ENCODE results near the gene SLC1A3.

Gene SLC1A3

GRCh38 chr5:36717131-36717695 is 110.8 kb downstream of the SLC1A3 start:
- DNase-seq (ENCODE audit: low read depth) = no peak

- no peak for DNase-seq (ENCODE audit: low read depth)
Measured at GRCh38 chr5:36719282-36719681, 112.9 kb downstream of the SLC1A3 start.

- DNase-seq (ENCODE audit: low read depth) = no peak
Measured at GRCh38 chr5:36720688-36721087, 114.3 kb downstream of the SLC1A3 start.

GRCh38 chr5:36721664-36722235 is 115.3 kb downstream of the SLC1A3 start:
- DNase-seq (ENCODE audit: low read depth) = no peak

GRCh38 chr5:36722900-36723299 is 116.5 kb downstream of the SLC1A3 start:
- DNase-seq (ENCODE audit: low read depth) = peak; percentile 20

- DNase-seq (ENCODE audit: low read depth) = no peak
Measured at GRCh38 chr5:36723912-36724311, 117.5 kb downstream of the SLC1A3 start.

GRCh38 chr5:36724467-36725332 is 118.3 kb downstream of the SLC1A3 start:
- DNase-seq (ENCODE audit: low read depth) = no peak

GRCh38 chr5:36726317-36726716 is 119.9 kb downstream of the SLC1A3 start:
- no peak for DNase-seq (ENCODE audit: low read depth)

- no peak for DNase-seq (ENCODE audit: low read depth)
Measured at GRCh38 chr5:36726767-36727166, 120.4 kb downstream of the SLC1A3 start.

GRCh38 chr5:36728697-36729543 is 122.5 kb downstream of the SLC1A3 start:
- peak; percentile 64 for DNase-seq (ENCODE audit: low read depth)

- no peak for DNase-seq (ENCODE audit: low read depth)
Measured at GRCh38 chr5:36730537-36731216, 124.3 kb downstream of the SLC1A3 start.

- DNase-seq (ENCODE audit: low read depth) = no peak
Measured at GRCh38 chr5:36733183-36733582, 126.8 kb downstream of the SLC1A3 start.

- peak; percentile 36 for DNase-seq (ENCODE audit: low read depth)
Measured at GRCh38 chr5:36734422-36734821, 128.0 kb downstream of the SLC1A3 start.

GRCh38 chr5:36735891-36736290 is 129.5 kb downstream of the SLC1A3 start:
- DNase-seq (ENCODE audit: low read depth) = no peak

Measured in iris pigment epithelial cell (primary cell).